ENCODE measurements around the gene DCN.

DCN gene

DNA sequence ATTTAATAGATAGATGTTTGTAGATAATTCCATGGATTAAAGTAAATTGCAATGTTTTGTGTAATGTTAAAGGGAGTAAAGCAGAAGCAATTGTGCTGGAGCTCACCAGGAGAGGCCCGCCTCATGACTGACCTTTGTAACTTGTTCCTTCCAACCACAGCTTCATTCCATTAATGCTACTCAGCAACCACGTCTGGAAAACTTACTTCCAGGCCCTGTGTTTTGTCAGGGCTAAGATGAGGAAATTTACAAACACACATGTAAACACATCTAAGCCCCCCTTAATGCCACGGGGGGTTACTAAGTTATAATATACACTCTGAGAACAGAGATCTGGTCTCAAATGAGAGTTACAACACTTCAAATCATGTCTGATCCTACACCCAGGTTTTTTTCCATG is 83.7 kb downstream of the DCN start:
- peak; percentile 81 for DNase-seq

DNA sequence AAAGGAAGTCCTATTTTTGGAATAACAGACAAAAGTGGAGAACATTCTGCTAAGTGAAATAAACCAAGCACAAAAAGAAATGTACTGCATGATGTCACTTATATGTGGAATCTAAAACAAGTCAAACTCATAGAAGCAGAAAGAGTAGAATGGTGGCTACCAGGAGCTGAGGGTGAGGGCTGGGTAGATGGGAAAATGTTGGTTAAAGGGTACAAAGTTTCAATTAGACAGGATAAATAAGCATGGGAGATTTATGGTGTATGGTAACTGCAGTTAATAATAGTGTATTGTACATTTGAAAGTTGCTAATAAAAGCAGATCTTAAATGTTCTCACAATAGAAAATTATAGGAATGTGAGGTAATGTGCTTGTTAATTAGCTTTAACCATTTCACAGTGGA is 84.2 kb downstream of the DCN start:
- no peak for DNase-seq

DNA sequence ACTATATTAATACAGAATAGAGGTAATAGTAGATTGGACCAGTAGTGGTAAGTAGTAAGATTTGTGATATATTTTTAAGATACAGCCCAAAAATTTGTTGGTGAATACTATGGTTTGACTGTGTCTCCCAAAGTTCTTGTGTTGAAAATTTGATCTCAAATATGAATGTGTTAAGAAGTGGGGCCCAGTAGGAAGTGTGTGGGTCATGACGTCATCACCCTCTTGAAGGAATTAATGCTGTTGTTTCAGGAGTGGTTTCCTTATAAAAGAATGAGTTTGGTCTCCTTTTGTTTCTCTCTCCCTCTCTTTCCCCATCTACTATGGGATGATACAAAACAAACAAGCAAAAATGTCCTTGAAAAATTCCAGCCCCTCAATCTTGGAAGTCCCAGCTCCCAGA is 87.7 kb downstream of the DCN start:
- no peak for DNase-seq

DNA sequence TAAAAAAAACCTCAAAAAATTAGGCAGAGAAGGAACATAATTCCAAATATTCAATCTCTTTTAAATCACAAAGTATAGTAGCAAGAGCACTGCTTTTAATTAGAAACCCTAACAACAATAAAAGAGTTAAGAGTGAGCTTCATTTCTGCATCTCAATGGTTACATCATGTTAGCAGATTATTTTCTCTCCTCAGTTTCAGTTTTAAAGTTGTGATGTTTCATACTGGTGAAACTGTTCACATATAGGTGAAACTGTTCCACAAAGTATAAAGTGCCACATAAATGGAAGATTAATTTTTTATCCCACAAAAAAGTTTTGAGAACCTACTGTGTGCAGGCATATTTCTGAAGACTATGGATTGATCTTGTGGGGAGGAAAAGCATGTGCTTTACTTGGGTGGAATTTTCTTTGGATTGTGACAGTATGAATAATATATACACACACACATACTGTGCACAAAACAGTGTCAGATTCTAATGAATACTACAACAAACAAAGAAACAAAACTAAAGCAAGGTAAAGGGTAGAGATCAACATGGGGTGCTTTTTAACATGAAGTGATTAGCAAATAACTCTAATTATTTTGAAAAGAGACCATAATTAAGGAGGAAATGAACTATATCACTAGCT is 88.5 kb downstream of the DCN start:
- no peak for DNase-seq

DNA sequence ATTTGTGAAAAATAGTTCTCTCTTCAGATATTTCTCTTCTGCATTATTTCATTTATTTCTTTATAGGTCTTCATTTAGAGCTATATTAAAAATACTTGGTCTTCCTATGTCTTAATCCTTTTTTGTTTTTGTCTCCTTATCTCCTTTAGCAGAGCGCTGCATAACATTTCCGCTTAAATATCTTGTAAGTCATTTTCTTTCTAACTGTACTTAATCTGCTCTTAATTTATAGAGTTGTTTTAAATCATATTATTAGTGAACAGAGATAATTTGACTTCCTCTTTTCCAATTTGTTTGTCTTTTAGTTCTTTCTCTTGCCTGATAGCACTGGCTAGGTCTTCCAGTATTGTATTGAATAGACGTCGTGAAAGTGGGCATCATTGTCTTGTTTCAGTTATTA is 89.3 kb downstream of the DCN start:
- no peak for DNase-seq

DNA sequence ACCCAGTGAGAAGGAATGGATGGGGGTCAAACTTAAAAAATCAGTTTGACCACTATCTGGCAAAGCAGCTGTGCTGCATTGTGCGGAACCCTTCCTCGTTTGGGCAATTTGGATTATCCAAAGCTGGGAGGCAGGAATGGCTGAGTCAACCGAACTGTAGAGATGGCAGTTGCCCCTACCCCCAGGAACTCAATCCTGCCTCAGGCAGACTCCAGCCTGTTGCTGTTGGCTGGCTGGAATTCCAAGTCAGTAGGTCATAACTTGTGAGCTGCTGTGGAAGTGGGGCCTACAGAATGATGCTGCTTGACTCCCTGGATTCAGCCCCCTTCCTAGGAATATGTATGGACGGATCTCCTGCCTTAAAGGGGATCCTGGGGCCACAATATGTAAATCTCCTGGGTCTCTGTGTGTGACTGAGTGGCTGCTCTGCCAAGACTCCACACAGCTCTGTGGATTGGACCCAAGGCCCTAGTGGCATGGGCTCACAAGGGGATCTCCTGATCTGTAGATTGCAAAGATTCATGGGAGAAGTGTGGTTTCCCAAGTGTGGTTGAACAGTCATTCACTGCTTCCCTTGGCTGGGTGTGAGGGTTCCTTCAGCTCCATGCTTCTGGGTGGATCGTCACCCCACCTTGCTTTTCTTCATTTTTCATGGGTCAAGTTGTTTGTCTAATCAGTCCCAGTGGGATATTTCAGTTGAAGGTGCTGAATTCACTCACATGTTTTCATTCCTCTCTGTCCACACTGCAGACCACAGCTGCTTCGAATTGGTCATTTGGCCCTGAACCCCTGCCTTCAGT is 90.5 kb downstream of the DCN start:
- DNase-seq = no peak
